Mesothelial cell of epicardium (in vitro differentiated cells): Measurements from ENCODE around the gene SHROOM2. TPM values are rescaled to one million over a fixed set of nuclear protein-coding genes. Genes with fewer than 3 reads are reported as not detected.

Experiments
- DNase-seq, 2 experiments: peaks; one replicate each; pipeline ENCODE4 v3.0.0; 2021; ENCODE audit warnings: low spot score in 2 of 2; ENCODE audit not compliant: unreplicated experiment in 2 of 2
- H3K27ac Mint-ChIP-seq: 2 replicates; pipeline ENCODE4 v1.8.0; 2021; ENCODE audit warnings: mixed read lengths
- H3K27me3 Mint-ChIP-seq: 2 replicates; pipeline ENCODE4 v1.8.0; 2021; ENCODE audit warnings: low read depth, mixed read lengths
- H3K36me3 Mint-ChIP-seq: 2 replicates; pipeline ENCODE4 v1.8.0; 2021; ENCODE audit warnings: mixed read lengths
- H3K4me1 Mint-ChIP-seq: 2 replicates; pipeline ENCODE4 v1.8.0; 2021; ENCODE audit warnings: mixed read lengths
- H3K4me3 Mint-ChIP-seq: 2 replicates; pipeline ENCODE4 v1.8.0; 2021; ENCODE audit warnings: mild to moderate bottlenecking, moderate library complexity, mixed read lengths
- H3K9me3 Mint-ChIP-seq: 2 replicates; pipeline ENCODE4 v1.8.0; 2021; ENCODE audit warnings: mixed read lengths
- CTCF ChIP-seq: fragments of 200-600 bp; sonication (generic); IDR thresholded peaks from one replicate; pipeline ENCODE4 v1.5.0; 2021; ENCODE audit warnings: antibody characterized with exemption; ENCODE audit not compliant: unreplicated experiment
- total RNA-seq: library from RNA; stranded (reverse); gene quantifications from 3 replicates; pipeline ENCODE4 v1.2.1, GENCODE V29; 2021

The SHROOM2 gene
- total RNA-seq, 1 donor from 2014 or later = 13.5 TPM

GRCh38 chrX:9943420-9943819, 157.2 kb downstream of the SHROOM2 start:
- Mint-ChIP-seq H3K27me3 (no peaks in the 10 kb centered on the region), H3K36me3 (peaks cover 18% of the 10 kb centered on the region), H3K4me1 (no peaks in the 10 kb centered on the region), H3K9me3 (peaks cover 8% of the 10 kb centered on the region), H3K27ac (no peak overlapping the region), H3K4me3 (no peak overlapping the region)
- TF ChIP-seq CTCF = no peak
- DNase-seq = no peak

- Mint-ChIP-seq H3K4me3 (no peak overlapping the region), H3K27me3 (no peaks in the 10 kb centered on the region), H3K36me3 (peaks cover 25% of the 10 kb centered on the region), H3K9me3 (peaks cover 19% of the 10 kb centered on the region), H3K4me1 (no peaks in the 10 kb centered on the region), H3K27ac (no peak overlapping the region)
- TF ChIP-seq CTCF = no peak
- no peak for DNase-seq
These were observed 161.0 kb downstream of the SHROOM2 start for GRCh38 chrX:9947131-9947794.

DNA sequence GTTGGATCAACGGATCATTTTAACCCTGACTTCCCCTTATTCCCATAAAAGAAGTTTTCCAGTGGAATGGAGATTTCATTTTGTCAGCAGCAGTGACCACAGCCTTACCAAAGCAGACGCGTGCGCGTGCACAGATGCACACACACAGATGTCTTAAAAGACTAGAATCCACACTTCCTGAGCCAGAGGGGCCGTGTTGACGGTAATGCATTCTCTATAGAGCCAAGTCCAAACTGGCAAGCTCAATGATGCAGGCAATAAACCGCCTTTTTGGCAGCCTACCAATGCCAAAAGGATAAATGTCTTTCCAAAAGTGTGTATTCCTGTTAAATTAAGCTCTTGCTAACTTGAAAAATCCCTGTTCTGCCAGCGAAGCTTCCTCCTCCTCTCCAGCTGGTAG, 162.2 kb downstream of the SHROOM2 start:
- Mint-ChIP-seq H3K9me3 (peaks cover 22% of the 10 kb centered on the region), H3K36me3 (peaks cover 28% of the 10 kb centered on the region), H3K27ac (no peak overlapping the region), H3K27me3 (no peaks in the 10 kb centered on the region), H3K4me1 (no peaks in the 10 kb centered on the region), H3K4me3 (no peak overlapping the region)
- DNase-seq = no peak
- TF ChIP-seq CTCF = no peak

- Mint-ChIP-seq H3K4me1 (no peaks in the 10 kb centered on the region), H3K27me3 (no peaks in the 10 kb centered on the region), H3K27ac (no peak overlapping the region), H3K9me3 (peaks cover 30% of the 10 kb centered on the region), H3K36me3 (peaks cover 24% of the 10 kb centered on the region), H3K4me3 (no peak overlapping the region)
- DNase-seq = no peak
- no peak for TF ChIP-seq CTCF
These were observed 166.1 kb downstream of the SHROOM2 start for GRCh38 chrX:9952300-9952699.

- Mint-ChIP-seq H3K36me3 (peaks cover 23% of the 10 kb centered on the region), H3K4me3 (no peak overlapping the region), H3K27me3 (no peaks in the 10 kb centered on the region), H3K9me3 (peaks cover 30% of the 10 kb centered on the region), H3K4me1 (no peaks in the 10 kb centered on the region), H3K27ac (no peak overlapping the region)
- no peak for DNase-seq
- TF ChIP-seq CTCF = no peak
These were observed 167.2 kb downstream of the SHROOM2 start for GRCh38 chrX:9953396-9953795.

DNA sequence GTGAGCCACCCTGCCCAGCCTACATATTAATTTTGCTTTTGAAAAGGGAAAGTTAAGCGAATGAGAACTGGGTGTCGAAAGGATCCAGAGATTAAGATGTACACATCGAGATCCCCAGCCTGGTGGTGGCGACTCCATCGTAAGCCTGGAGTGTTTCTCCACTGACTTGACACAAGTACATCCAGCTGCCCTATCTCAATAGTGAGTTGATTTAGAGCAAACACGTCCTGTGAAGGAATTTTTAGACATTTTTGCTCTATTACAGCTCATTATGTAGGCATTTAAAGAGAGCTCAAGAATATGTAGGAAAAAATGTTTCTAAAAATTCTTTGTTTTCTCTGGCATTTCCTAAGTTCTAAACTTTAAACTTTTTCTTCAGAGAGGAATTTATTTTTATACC, 169.3 kb downstream of the SHROOM2 start:
- Mint-ChIP-seq H3K4me3 (no peak overlapping the region), H3K9me3 (peaks cover 31% of the 10 kb centered on the region), H3K27ac (no peak overlapping the region), H3K4me1 (no peaks in the 10 kb centered on the region), H3K27me3 (no peaks in the 10 kb centered on the region), H3K36me3 (peaks cover 19% of the 10 kb centered on the region)
- no peak for TF ChIP-seq CTCF
- no peak for DNase-seq
